Glutamatergic neuron (in vitro differentiated cells): ENCODE measurements around the gene USP3. TPM values are rescaled to one million over a fixed set of nuclear protein-coding genes. Genes with fewer than 3 reads are reported as not detected.

Experiments
- DNase-seq: peaks from one replicate; pipeline ENCODE4 v3.0.0; 2022
- H3K27ac Mint-ChIP-seq: one replicate; pipeline ENCODE4 v1.8.0; 2020; ENCODE audit warnings: mild to moderate bottlenecking, mixed read lengths, inconsistent platforms; ENCODE audit not compliant: unreplicated experiment
- H3K27me3 Mint-ChIP-seq: one replicate; pipeline ENCODE4 v1.8.0; 2020; ENCODE audit warnings: mild to moderate bottlenecking, moderate library complexity, mixed read lengths, inconsistent platforms; ENCODE audit not compliant: unreplicated experiment
- H3K36me3 Mint-ChIP-seq: one replicate; pipeline ENCODE4 v1.8.0; 2020; ENCODE audit warnings: mild to moderate bottlenecking, mixed read lengths, inconsistent platforms; ENCODE audit not compliant: unreplicated experiment
- H3K4me1 Mint-ChIP-seq: one replicate; pipeline ENCODE4 v1.8.0; 2020; ENCODE audit warnings: mild to moderate bottlenecking, low read depth, mixed read lengths, inconsistent platforms; ENCODE audit not compliant: unreplicated experiment
- H3K4me3 Mint-ChIP-seq: one replicate; pipeline ENCODE4 v1.8.0; 2020; ENCODE audit warnings: mild to moderate bottlenecking, mixed read lengths, inconsistent platforms; ENCODE audit not compliant: unreplicated experiment
- H3K9me3 Mint-ChIP-seq: one replicate; pipeline ENCODE4 v1.8.0; 2020; ENCODE audit warnings: mild to moderate bottlenecking, moderate library complexity, mixed read lengths, inconsistent platforms; ENCODE audit not compliant: unreplicated experiment
- CTCF ChIP-seq: fragments of 200-600 bp; sonication (generic); IDR thresholded peaks from one replicate; pipeline ENCODE4 v1.5.0; 2021; ENCODE audit not compliant: partially characterized antibody, unreplicated experiment
- total RNA-seq: library from RNA; stranded (reverse); fragmentation: NEBNext Ultra II Directional; extraction: Animal tissue kit (Norgen Biotek cat#: 25700); gene quantifications from one replicate; pipeline ENCODE4 v1.2.1, GENCODE V29; 2021; ENCODE audit not compliant: unreplicated experiment

Gene USP3
- total RNA-seq, 1 donor from 2014 or later, result 50.9 TPM

DNA sequence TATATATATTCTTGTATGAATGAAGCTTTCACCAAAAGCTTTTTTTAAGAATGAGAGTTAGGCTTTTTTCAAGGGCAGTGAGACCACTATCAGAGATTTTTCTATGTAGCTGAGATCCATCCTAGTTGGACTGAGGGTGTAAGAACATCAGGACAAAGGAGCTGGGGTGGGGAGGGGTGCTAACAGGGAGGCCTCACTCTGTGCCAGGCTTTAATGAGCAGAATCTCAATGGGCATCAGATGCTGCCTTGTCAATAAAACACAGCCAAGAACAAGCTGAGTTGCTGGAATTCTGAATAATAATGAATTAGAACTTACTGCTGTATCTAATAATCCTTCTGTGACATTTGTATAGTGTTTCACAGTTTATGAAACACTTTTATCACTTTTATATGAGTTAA, 41.4 kb upstream of the USP3 start:
- no peak overlapping the region for H3K4me3 Mint-ChIP-seq
- H3K27ac Mint-ChIP-seq, result no peak overlapping the region
- no peak for TF ChIP-seq CTCF
- DNase-seq, result no peak
- peaks cover 2% of the 10 kb centered on the region for H3K9me3 Mint-ChIP-seq
- peaks cover 2% of the 10 kb centered on the region for H3K27me3 Mint-ChIP-seq
- H3K4me1 Mint-ChIP-seq, result peaks cover 4% of the 10 kb centered on the region
- peaks cover 13% of the 10 kb centered on the region for H3K36me3 Mint-ChIP-seq

- TF ChIP-seq CTCF, result no peak
- H3K27me3 Mint-ChIP-seq, result peaks cover 2% of the 10 kb centered on the region
- peaks cover 8% of the 10 kb centered on the region for H3K36me3 Mint-ChIP-seq
- no peak overlapping the region for H3K4me3 Mint-ChIP-seq
- no peak for DNase-seq
- H3K9me3 Mint-ChIP-seq, result peaks cover 2% of the 10 kb centered on the region
- peaks cover 4% of the 10 kb centered on the region for H3K4me1 Mint-ChIP-seq
- H3K27ac Mint-ChIP-seq, result no peak overlapping the region
These were observed 40.6 kb upstream of the USP3 start for GRCh38 chr15:63463793-63464192.

- TF ChIP-seq CTCF, result no peak
- Mint-ChIP-seq H3K27me3 (peaks cover 2% of the 10 kb centered on the region), H3K36me3 (peaks cover 8% of the 10 kb centered on the region), H3K4me3 (no peak overlapping the region), H3K9me3 (peaks cover 2% of the 10 kb centered on the region), H3K4me1 (peaks cover 4% of the 10 kb centered on the region), H3K27ac (no peak overlapping the region)
- DNase-seq, result no peak
These were observed 39.3 kb upstream of the USP3 start for GRCh38 chr15:63465104-63465503.

DNA sequence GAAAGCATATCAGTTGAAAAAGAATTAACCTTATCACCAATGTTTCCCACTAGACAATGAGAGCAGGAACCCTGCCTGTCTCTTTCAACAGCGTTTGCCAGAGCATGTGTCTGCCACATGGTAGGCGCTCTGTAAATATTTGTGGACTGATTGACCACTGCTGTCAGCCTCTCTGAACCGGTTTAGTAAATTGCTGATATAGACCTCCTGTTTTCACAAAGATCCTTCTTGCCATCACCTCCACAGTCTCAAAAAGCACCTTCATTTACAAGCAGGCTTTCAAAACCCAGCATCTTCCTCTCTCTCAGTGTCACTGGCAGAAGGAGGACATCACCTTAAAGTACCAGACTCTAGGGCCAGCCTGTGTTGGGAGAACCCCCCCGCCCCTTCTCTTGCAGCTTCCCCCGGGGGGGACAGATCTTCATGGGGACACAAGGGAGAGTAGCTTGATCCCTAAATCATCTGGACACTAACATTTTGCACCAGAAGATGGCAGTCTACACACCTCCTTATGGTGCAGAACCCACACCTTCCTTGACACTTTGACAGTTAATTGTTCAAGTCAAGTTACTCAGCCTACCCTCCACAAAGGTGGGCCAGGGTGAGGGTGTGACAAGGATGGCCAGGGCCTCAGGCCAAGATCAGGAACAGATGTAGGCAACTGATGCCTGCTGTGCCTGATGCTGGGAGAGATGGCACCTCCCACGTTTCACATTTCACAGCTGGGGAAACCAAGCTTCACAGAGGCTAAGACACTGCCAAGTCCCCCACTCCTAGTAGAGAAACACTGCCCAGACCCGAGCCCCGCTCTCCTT, 37.8 kb upstream of the USP3 start:
- H3K4me1 Mint-ChIP-seq, result peaks cover 4% of the 10 kb centered on the region
- peak; percentile 56 for TF ChIP-seq CTCF
- DNase-seq, result no peak
- peaks cover 2% of the 10 kb centered on the region for H3K27me3 Mint-ChIP-seq
- H3K36me3 Mint-ChIP-seq, result no peaks in the 10 kb centered on the region
- H3K9me3 Mint-ChIP-seq, result peaks cover 5% of the 10 kb centered on the region
- no peak overlapping the region for H3K4me3 Mint-ChIP-seq
- peak overlapping the region; percentile 13 for H3K27ac Mint-ChIP-seq

GRCh38 chr15:63469190-63469589, 35.2 kb upstream of the USP3 start:
- Mint-ChIP-seq H3K4me1 (peaks cover 3% of the 10 kb centered on the region), H3K36me3 (no peaks in the 10 kb centered on the region), H3K27ac (no peak overlapping the region), H3K9me3 (peaks cover 4% of the 10 kb centered on the region), H3K4me3 (no peak overlapping the region), H3K27me3 (peaks cover 2% of the 10 kb centered on the region)
- no peak for TF ChIP-seq CTCF
- DNase-seq, result no peak
